ENCODE measurements around the gene RNF212. TPM values are rescaled to one million over a fixed set of nuclear protein-coding genes. Genes with fewer than 3 reads are reported as not detected.

RNF212 gene
- total and polyA plus RNA-seq, 2 of the 13 experiments (the other 11 are each of a cell fraction or from before 2014, with no cell fraction given), result not detected

GRCh38 chr4:1074077-1074476 lies 39.3 kb downstream of the RNF212 start:
- peaks cover 1 to 54% of the 10 kb centered on the region in 2 experiments; a peak in 3 of 5 replicates for H3K27me3 ChIP-seq (ENCODE audit: control insufficient read depth in 1 of 2, insufficient read depth in 2 of 2, low read length in 2 of 2)
- CTCF ChIA-PET (ENCODE audit: low intra/inter-chr PET ratio, low total read pairs), result no interaction called here
- H3K79me2 ChIP-seq (ENCODE audit: insufficient read depth, low read length), result no peaks in the 10 kb centered on the region
- no peak overlapping the region for H3K4me3 ChIP-seq (replicated peaks in 1 of 3; ENCODE audit: insufficient read depth in 1 of 3, low read depth in 2 of 3, low read length in 3 of 3)
- no peak overlapping the region for H3K4me2 ChIP-seq (ENCODE audit: low read depth, low read length)
- no peak for FAIRE-seq
- no peaks in the 10 kb centered on the region for H4K20me1 ChIP-seq (ENCODE audit: insufficient read depth, low read length)
- intact Hi-C loops (cut with micrococcal nuclease; ENCODE audit: unreplicated experiment), result loop anchor here (5.0 kb wide), 1 partner anchor 37 kb away; no protein-coding TSS in a partner anchor
- BruUV-seq (replicated peaks), result no TSS peak
- no peaks in the 10 kb centered on the region for H3K9me3 ChIP-seq (ENCODE audit: low read length)
- DNase-seq (ENCODE audit: low spot score), result no peak
- ATAC-seq, result no peak
- no peak overlapping the region for H2AFZ ChIP-seq (ENCODE audit: low read length)
- WGBS (ENCODE audit: low lambda C conversion rate), result 29% methylated on average over 9 of the region's 9 CpGs
- TF ChIP-seq, protein P1, sequence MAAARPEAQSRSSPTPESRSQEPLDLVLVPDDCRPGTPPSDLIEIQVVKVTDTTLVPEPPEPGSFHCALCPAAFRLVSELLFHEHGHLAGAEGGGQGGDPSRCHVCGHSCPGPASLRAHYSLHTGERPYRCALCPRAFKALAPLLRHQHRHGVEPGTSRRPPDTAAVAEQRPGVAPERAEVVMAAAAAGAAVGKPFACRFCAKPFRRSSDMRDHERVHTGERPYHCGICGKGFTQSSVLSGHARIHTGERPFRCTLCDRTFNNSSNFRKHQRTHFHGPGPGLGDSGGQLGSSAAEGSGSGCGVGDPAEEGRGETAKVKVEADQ (CRISPR knock-in tag; IDR thresholded peaks at IDR 0.05; ENCODE audit: borderline replicate concordance), result no peak
- TF ChIP-seq ZNF878 (CRISPR knock-in tag; IDR thresholded peaks at IDR 0.05) (no peak), ZNF280D (CRISPR knock-in tag; IDR thresholded peaks at IDR 0.05) (no peak), HDAC1 (CRISPR knock-in tag; IDR thresholded peaks at IDR 0.05) (no peak)
- TF ChIP-seq, protein P2, sequence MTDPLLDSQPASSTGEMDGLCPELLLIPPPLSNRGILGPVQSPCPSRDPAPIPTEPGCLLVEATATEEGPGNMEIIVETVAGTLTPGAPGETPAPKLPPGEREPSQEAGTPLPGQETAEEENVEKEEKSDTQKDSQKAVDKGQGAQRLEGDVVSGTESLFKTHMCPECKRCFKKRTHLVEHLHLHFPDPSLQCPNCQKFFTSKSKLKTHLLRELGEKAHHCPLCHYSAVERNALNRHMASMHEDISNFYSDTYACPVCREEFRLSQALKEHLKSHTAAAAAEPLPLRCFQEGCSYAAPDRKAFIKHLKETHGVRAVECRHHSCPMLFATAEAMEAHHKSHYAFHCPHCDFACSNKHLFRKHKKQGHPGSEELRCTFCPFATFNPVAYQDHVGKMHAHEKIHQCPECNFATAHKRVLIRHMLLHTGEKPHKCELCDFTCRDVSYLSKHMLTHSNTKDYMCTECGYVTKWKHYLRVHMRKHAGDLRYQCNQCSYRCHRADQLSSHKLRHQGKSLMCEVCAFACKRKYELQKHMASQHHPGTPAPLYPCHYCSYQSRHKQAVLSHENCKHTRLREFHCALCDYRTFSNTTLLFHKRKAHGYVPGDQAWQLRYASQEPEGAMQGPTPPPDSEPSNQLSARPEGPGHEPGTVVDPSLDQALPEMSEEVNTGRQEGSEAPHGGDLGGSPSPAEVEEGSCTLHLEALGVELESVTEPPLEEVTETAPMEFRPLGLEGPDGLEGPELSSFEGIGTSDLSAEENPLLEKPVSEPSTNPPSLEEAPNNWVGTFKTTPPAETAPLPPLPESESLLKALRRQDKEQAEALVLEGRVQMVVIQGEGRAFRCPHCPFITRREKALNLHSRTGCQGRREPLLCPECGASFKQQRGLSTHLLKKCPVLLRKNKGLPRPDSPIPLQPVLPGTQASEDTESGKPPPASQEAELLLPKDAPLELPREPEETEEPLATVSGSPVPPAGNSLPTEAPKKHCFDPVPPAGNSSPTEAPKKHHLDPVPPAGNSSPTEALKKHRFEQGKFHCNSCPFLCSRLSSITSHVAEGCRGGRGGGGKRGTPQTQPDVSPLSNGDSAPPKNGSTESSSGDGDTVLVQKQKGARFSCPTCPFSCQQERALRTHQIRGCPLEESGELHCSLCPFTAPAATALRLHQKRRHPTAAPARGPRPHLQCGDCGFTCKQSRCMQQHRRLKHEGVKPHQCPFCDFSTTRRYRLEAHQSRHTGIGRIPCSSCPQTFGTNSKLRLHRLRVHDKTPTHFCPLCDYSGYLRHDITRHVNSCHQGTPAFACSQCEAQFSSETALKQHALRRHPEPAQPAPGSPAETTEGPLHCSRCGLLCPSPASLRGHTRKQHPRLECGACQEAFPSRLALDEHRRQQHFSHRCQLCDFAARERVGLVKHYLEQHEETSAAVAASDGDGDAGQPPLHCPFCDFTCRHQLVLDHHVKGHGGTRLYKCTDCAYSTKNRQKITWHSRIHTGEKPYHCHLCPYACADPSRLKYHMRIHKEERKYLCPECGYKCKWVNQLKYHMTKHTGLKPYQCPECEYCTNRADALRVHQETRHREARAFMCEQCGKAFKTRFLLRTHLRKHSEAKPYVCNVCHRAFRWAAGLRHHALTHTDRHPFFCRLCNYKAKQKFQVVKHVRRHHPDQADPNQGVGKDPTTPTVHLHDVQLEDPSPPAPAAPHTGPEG (CRISPR knock-in tag; IDR thresholded peaks at IDR 0.05), result no peak
- H3K36me3 ChIP-seq (replicated peaks in 1 of 2; ENCODE audit: control insufficient read depth in 1 of 2, insufficient read depth in 2 of 2, low read length in 2 of 2), result no peaks in the 10 kb centered on the region
- H3K9ac ChIP-seq (ENCODE audit: insufficient read depth, low read depth, low read length), result no peak overlapping the region
- H3K27ac ChIP-seq (ENCODE audit: extremely low read length, insufficient read depth, low read length), result no peak overlapping the region
- POLR2A ChIA-PET, result no interaction called here
- peaks cover 11% of the 10 kb centered on the region for H3K4me1 ChIP-seq (ENCODE audit: insufficient read depth, low read length)
- in situ Hi-C loops (cut with HindIII; ENCODE audit: extremely low pct_ligation_motif_present, low pct_unique_long_range_greater_than_20kb), result no loop called here

Data from HepG2 (cell line).